Hepatocyte (in vitro differentiated cells): Measurements from ENCODE around the gene DIAPH1. TPM values are rescaled to one million over a fixed set of nuclear protein-coding genes. Genes with fewer than 3 reads are reported as not detected.

ENCODE experiments used
- DNase-seq: peaks from one replicate; pipeline ENCODE4 v3.0.0-alpha.2; 2016; ENCODE audit warnings: low spot score
- H2AFZ ChIP-seq: fragments of 200-600 bp; sonication (generic); 2 replicates; pipeline ENCODE4 v1.6.0; 2016; ENCODE audit warnings: antibody characterized with exemption, mild to moderate bottlenecking
- H3K27ac ChIP-seq: fragments of 200-600 bp; sonication (generic); 2 replicates; pipeline ENCODE4 v1.5.1; 2016; ENCODE audit warnings: mild to moderate bottlenecking
- H3K27me3 ChIP-seq: fragments of 200-600 bp; sonication (generic); 2 replicates; pipeline ENCODE4 v1.6.1; 2016
- H3K36me3 ChIP-seq: fragments of 200-600 bp; sonication (generic); replicated peaks from 2 replicates; pipeline ENCODE4 v1.5.1; 2016; ENCODE audit warnings: low read depth; ENCODE audit not compliant: insufficient read depth
- H3K4me1 ChIP-seq: fragments of 200-600 bp; sonication (generic); 2 replicates; pipeline ENCODE4 v1.5.1; 2016; ENCODE audit warnings: mild to moderate bottlenecking, moderate library complexity; ENCODE audit not compliant: insufficient read depth
- H3K4me2 ChIP-seq: fragments of 200-600 bp; sonication (generic); 2 replicates; pipeline ENCODE4 v1.6.0; 2016
- H3K4me3 ChIP-seq: fragments of 200-600 bp; sonication (generic); 2 replicates; pipeline ENCODE4 v1.5.1; 2016; ENCODE audit warnings: mild to moderate bottlenecking
- H3K79me2 ChIP-seq: fragments of 200-600 bp; sonication (generic); 2 replicates; pipeline ENCODE4 v1.6.0; 2017; ENCODE audit warnings: mild to moderate bottlenecking
- H3K9me2 ChIP-seq: fragments of 200-600 bp; sonication (generic); replicated peaks from 2 replicates; pipeline ENCODE4 v1.6.0; 2017; ENCODE audit warnings: mild to moderate bottlenecking; ENCODE audit not compliant: insufficient read depth
- H3K9me3 ChIP-seq: fragments of 200-600 bp; sonication (generic); 2 replicates; pipeline ENCODE4 v1.5.1; 2016; ENCODE audit warnings: low read depth, mild to moderate bottlenecking
- H4K20me1 ChIP-seq: fragments of 200-600 bp; sonication (generic); 2 replicates; pipeline ENCODE4 v1.6.0; 2016; ENCODE audit warnings: mild to moderate bottlenecking; ENCODE audit not compliant: insufficient read depth, poor library complexity, severe bottlenecking
- CTCF ChIP-seq: fragments of 200-600 bp; sonication (generic); IDR thresholded peaks from 2 replicates; pipeline ENCODE4 v1.5.1; 2016; ENCODE audit warnings: antibody characterized with exemption, mild to moderate bottlenecking; ENCODE audit not compliant: poor library complexity
- EZH2 ChIP-seq: fragments of 200-600 bp; sonication (generic); IDR thresholded peaks from 2 replicates; pipeline ENCODE4 v1.6.1; 2016; ENCODE audit warnings: antibody characterized with exemption, mild to moderate bottlenecking, borderline replicate concordance
- EZH2phosphoT487 ChIP-seq: fragments of 200-600 bp; sonication (generic); IDR thresholded peaks from one replicate; pipeline ENCODE4 v1.6.1; 2018; ENCODE audit warnings: antibody characterized with exemption, mild to moderate bottlenecking, low read depth, moderate library complexity; ENCODE audit not compliant: unreplicated experiment, severe bottlenecking
- WGBS: methylation state at CpG from one replicate; pipeline ENCODE4 v1.1.6; 2016; ENCODE audit warnings: low lambda C conversion rate; ENCODE audit errors: missing lambda C conversion rate; 5-methylcytosine and 5-hydroxymethylcytosine counted together
- polyA plus RNA-seq: library from polyadenylated mRNA; unstranded; fragments of >200 nt; fragmentation: Nextera tagmentation; extraction: Ambion mirVana; gene quantifications from 2 replicates; pipeline ENCODE4 v1.2.1, GENCODE V29; 2016
- total RNA-seq: library from RNA; depleted of rRNA; stranded (reverse); fragments of >200 nt; gene quantifications from 2 replicates; pipeline ENCODE4 v1.2.3, GENCODE V29; 2014

The DIAPH1 gene
- total and polyA plus RNA-seq, 2 experiments from 2014 or later: 56.6 to 62.4 TPM

GRCh38 chr5:141598391-141599345 lies 20.1 kb downstream of the DIAPH1 start:
- H3K27ac ChIP-seq: no peak overlapping the region
- 66% methylated on average over 3 of the region's 3 CpGs for WGBS
- no peak for TF ChIP-seq EZH2
- no peak for TF ChIP-seq EZH2phosphoT487
- no peak for TF ChIP-seq CTCF

GRCh38 chr5:141597814-141598213 lies 21.0 kb downstream of the DIAPH1 start:
- peaks cover 15% of the 10 kb centered on the region for H4K20me1 ChIP-seq
- no peak overlapping the region for H3K27ac ChIP-seq
- H3K27me3 ChIP-seq: no peaks in the 10 kb centered on the region
- no peaks in the 10 kb centered on the region for H3K9me3 ChIP-seq
- H3K36me3 ChIP-seq: no peaks in the 10 kb centered on the region
- H3K4me3 ChIP-seq: no peak overlapping the region
- H2AFZ ChIP-seq: no peak overlapping the region
- no peaks in the 10 kb centered on the region for H3K4me1 ChIP-seq
- H3K9me2 ChIP-seq: no peaks in the 10 kb centered on the region
- DNase-seq: no peak
- H3K79me2 ChIP-seq: peaks cover 92% of the 10 kb centered on the region
- no peak for TF ChIP-seq EZH2
- no peak for TF ChIP-seq CTCF
- no peak for TF ChIP-seq EZH2phosphoT487
- H3K4me2 ChIP-seq: no peak overlapping the region
- 98% methylated on average over 2 of the region's 2 CpGs for WGBS

More at GRCh38 chr5:141598391-141599345, 20.1 kb downstream of the DIAPH1 start:
- Histone ChIP-seq H2AFZ (no peak overlapping the region), H3K79me2 (peaks cover 92% of the 10 kb centered on the region), H3K4me2 (no peak overlapping the region), H3K4me3 (no peak overlapping the region), H4K20me1 (peaks cover 15% of the 10 kb centered on the region), H3K9me3 (no peaks in the 10 kb centered on the region), H3K27me3 (no peaks in the 10 kb centered on the region), H3K9me2 (no peaks in the 10 kb centered on the region), H3K4me1 (no peaks in the 10 kb centered on the region), H3K36me3 (no peaks in the 10 kb centered on the region)
- no peak for DNase-seq

GRCh38 chr5:141597394-141597793 lies 21.4 kb downstream of the DIAPH1 start:
- Histone ChIP-seq H3K4me1 (no peaks in the 10 kb centered on the region), H4K20me1 (peaks cover 11% of the 10 kb centered on the region), H2AFZ (no peak overlapping the region), H3K27me3 (no peaks in the 10 kb centered on the region), H3K4me3 (no peak overlapping the region), H3K9me3 (no peaks in the 10 kb centered on the region), H3K79me2 (peaks cover 89% of the 10 kb centered on the region), H3K9me2 (no peaks in the 10 kb centered on the region), H3K27ac (no peak overlapping the region), H3K4me2 (no peak overlapping the region), H3K36me3 (no peaks in the 10 kb centered on the region)
- no peak for TF ChIP-seq CTCF
- TF ChIP-seq EZH2phosphoT487: no peak
- TF ChIP-seq EZH2: no peak
- DNase-seq: no peak
- 82% methylated on average over 2 of the region's 2 CpGs for WGBS
